Kidney (tissue), 14 donors: ENCODE data around the gene GPX5. TPM values are rescaled to one million over a fixed set of nuclear protein-coding genes. Genes with fewer than 3 reads are reported as not detected.
"Not testable (repeated sequence)": the region's sequence is repeated elsewhere in the genome, so short reads cannot be mapped to it uniquely, and the experiment has no call there.

Experiments
- DNase-seq, 5 donors: peaks; one replicate each; pipeline ENCODE4 v3.0.0-alpha.2; 2013 to 2020
- FAIRE-seq: peaks from 2 replicates; lab custom pipeline; 2012; peaks lifted over from hg19 to GRCh38; lab: Jason Lieb, UNC
- H3K27ac ChIP-seq, 2 donors: one replicate each; pipeline ENCODE4 v1.7.0; 2013; ENCODE audit warnings: low read depth in 2 of 2, low read length in 2 of 2, inconsistent platforms in 1 of 2
- H3K27me3 ChIP-seq: one replicate; pipeline ENCODE4 v1.7.1; 2013; ENCODE audit warnings: low read length, inconsistent platforms; ENCODE audit not compliant: control insufficient read depth, insufficient read depth
- H3K36me3 ChIP-seq, 3 donors: one replicate each; pipeline versions ENCODE4 v1.7.0 to v1.7.1; 2013; ENCODE audit warnings: low read length in 3 of 3, control low read depth in 1 of 3, inconsistent platforms in 1 of 3; ENCODE audit not compliant: insufficient read depth in 3 of 3, control insufficient read depth in 2 of 3
- H3K4me1 ChIP-seq, 3 donors: one replicate each; pipeline versions ENCODE4 v1.7.0 to v1.7.1; 2013; ENCODE audit warnings: low read length in 3 of 3, inconsistent platforms in 1 of 3, low read depth in 1 of 3; ENCODE audit not compliant: control insufficient read depth in 2 of 3, insufficient read depth in 2 of 3
- H3K4me3 ChIP-seq, 3 donors: one replicate each; pipeline versions ENCODE4 v1.7.0 to v1.8.1; 2013; ENCODE audit warnings: low read length in 3 of 3, control low read depth in 1 of 3, inconsistent platforms in 1 of 3
- H3K9ac ChIP-seq, 3 donors: one replicate each; pipeline versions ENCODE4 v1.7.0 to v1.7.1; 2013; ENCODE audit warnings: low read length in 3 of 3, control low read depth in 1 of 3, inconsistent platforms in 1 of 3
- H3K9me3 ChIP-seq, 3 donors: one replicate each; pipeline versions ENCODE4 v1.7.0 to v1.7.1; 2013; ENCODE audit warnings: low read length in 3 of 3, control low read depth in 1 of 3, inconsistent platforms in 1 of 3; ENCODE audit not compliant: control insufficient read depth in 2 of 3, insufficient read depth in 1 of 3
- CTCF ChIP-seq: IDR thresholded peaks from 3 replicates; pipeline ENCODE4 v1.5.1; 2012; ENCODE audit warnings: mild to moderate bottlenecking, moderate library complexity, borderline replicate concordance; ENCODE audit not compliant: insufficient read depth; ENCODE audit errors: extremely low read depth
- intact Hi-C: fragments of 100-400 bp; cut with DNase I; formaldehyde crosslinking; loops from one replicate; pipeline ENCODE4 v1.11.1; 2022
- polyA plus RNA-seq: library from polyadenylated mRNA; stranded (reverse); fragments of 350-450 nt; fragmentation: Illumina TruSeq; extraction: RNeasy Lipid Tissue Mini Kit (QIAGEN cat#74804); gene quantifications from one replicate; pipeline ENCODE4 v1.2.3, GENCODE V29; 2014; ENCODE audit warnings: low read depth, low replicate concordance; ENCODE audit not compliant: insufficient read depth
- total RNA-seq: library from RNA; stranded (reverse); fragmentation: NEBNext Ultra II Directional; extraction: Animal tissue kit (Norgen Biotek cat#: 25700); gene quantifications from one replicate; pipeline ENCODE4 v1.2.1, GENCODE V29; 2021
- donor health status: control.
- donor health status: control.
- donor health status: control.
- donor health status: control.
- donor health status: control.
- donor health status: DM: yes; HTN: yes; CAD: no.
- donor health status: Normal renal cell carcinoma (clear cell type).

GPX5 gene
- total and polyA plus RNA-seq, 2 donors from 2014 or later = not detected

GRCh38 chr6:28543651-28544610, 18.2 kb downstream of the GPX5 start:
- intact Hi-C loops = no loop called here
- TF ChIP-seq CTCF = no peak
- Histone ChIP-seq H3K27me3 (no peaks in the 10 kb centered on the region), H3K9ac (peak overlapping the region in 1 of 3 donors; percentile 48), H3K4me1 (no peaks in the 10 kb centered on the region), H3K36me3 (no peaks in the 10 kb centered on the region), H3K4me3 (peak overlapping the region in 1 of 3 donors; percentile 47), H3K27ac (no peak overlapping the region), H3K9me3 (no peaks in the 10 kb centered on the region)
- FAIRE-seq = no peak
- DNase-seq = peak in 4 of 5 donors; percentile 43 to 71 (median 70)

- no peak for DNase-seq
- Histone ChIP-seq H3K27me3 (no peaks in the 10 kb centered on the region), H3K9me3 (no peaks in the 10 kb centered on the region), H3K36me3 (no peaks in the 10 kb centered on the region), H3K4me1 (no peaks in the 10 kb centered on the region), H3K9ac (no peak overlapping the region), H3K27ac (no peak overlapping the region), H3K4me3 (no peak overlapping the region)
- intact Hi-C loops = no loop called here
- TF ChIP-seq CTCF = no peak
- FAIRE-seq = no peak
These were observed 20.3 kb downstream of the GPX5 start for GRCh38 chr6:28545955-28546354.

GRCh38 chr6:28547003-28547402, 21.3 kb downstream of the GPX5 start:
- H3K9ac ChIP-seq, DNase-seq, H3K36me3 ChIP-seq, H3K27ac ChIP-seq, FAIRE-seq, H3K27me3 ChIP-seq, intact Hi-C loops, H3K9me3 ChIP-seq, H3K4me3 ChIP-seq, H3K4me1 ChIP-seq: not testable (repeated sequence)

- FAIRE-seq = no peak
These were observed 26.4 kb downstream of the GPX5 start for GRCh38 chr6:28551891-28552666.

More at GRCh38 chr6:28551891-28552666, 26.4 kb downstream of the GPX5 start:
- intact Hi-C loops = no loop called here
- Histone ChIP-seq H3K4me1 (peaks cover 0 to 4% (median 0%) of the 10 kb centered on the region in 3 donors), H3K27me3 (no peaks in the 10 kb centered on the region), H3K36me3 (no peaks in the 10 kb centered on the region), H3K27ac (no peak overlapping the region), H3K4me3 (no peak overlapping the region), H3K9ac (no peak overlapping the region), H3K9me3 (no peaks in the 10 kb centered on the region)
- no peak for TF ChIP-seq CTCF
- DNase-seq = no peak
